Activated T-cell treated with anti-CD3 and anti-CD28 coated beads, Interleukin-2, amount 50 U/mL, for 4 hours (primary cell): ENCODE measurements around the gene TMEM151A. TPM values are rescaled to one million over a fixed set of nuclear protein-coding genes. Genes with fewer than 3 reads are reported as not detected.

Experiments used
- ATAC-seq, 2 donors: fragments of 200-7000 bp; cut with Tn5 transposase; one replicate each; pipeline ENCODE4 v1.10.0; 2021
- DNase-seq: peaks from one replicate; pipeline ENCODE4 v3.0.0-alpha.2; 2020
- H3K27me3 Mint-ChIP-seq: one replicate; pipeline ENCODE4 v1.8.0; 2021; ENCODE audit warnings: low read depth, mixed read lengths
- H3K36me3 Mint-ChIP-seq: one replicate; pipeline ENCODE4 v1.8.0; 2022; ENCODE audit warnings: mixed read lengths; ENCODE audit not compliant: insufficient read depth
- H3K4me1 Mint-ChIP-seq: one replicate; pipeline ENCODE4 v1.8.0; 2021; ENCODE audit warnings: low read depth, mixed read lengths
- H3K4me3 Mint-ChIP-seq: one replicate; pipeline ENCODE4 v1.8.0; 2021; ENCODE audit warnings: mild to moderate bottlenecking, moderate library complexity, mixed read lengths
- H3K9me3 Mint-ChIP-seq: one replicate; pipeline ENCODE4 v1.8.0; 2021; ENCODE audit warnings: mixed read lengths
- total RNA-seq, 3 donors: library from RNA; stranded (reverse); gene quantifications; one replicate each; pipeline ENCODE4 v1.2.1, GENCODE V29; 2021

Gene TMEM151A
- total RNA-seq, 3 donors from 2014 or later = 0.11 TPM; not detected in 2

GRCh38 chr11:66344550-66345315 lies 53.0 kb downstream of the TMEM151A start, which contains the start of gene BRMS1:
Gene BRMS1, minus strand, starts transcription at chr11:66345104. Its CDS starts 2,870 bp downstream, at chr11:66342234.
- H3K4me3 Mint-ChIP-seq = peak within 1 kb of the TSS; percentile 96
- no peaks in the 10 kb centered on the region for H3K9me3 Mint-ChIP-seq
- peak; percentile 94 for DNase-seq
- peaks cover 42% of the 10 kb centered on the region for H3K4me1 Mint-ChIP-seq
- no peaks in the 10 kb centered on the region for H3K27me3 Mint-ChIP-seq
- peak; percentile 73 to 75 for ATAC-seq
- H3K36me3 Mint-ChIP-seq = peaks cover 24% of the 10 kb centered on the region

GRCh38 chr11:66345316-66345649 lies 53.6 kb downstream of the TMEM151A start:
- no peak for DNase-seq
- H3K27me3 Mint-ChIP-seq = no peaks in the 10 kb centered on the region
- no peaks in the 10 kb centered on the region for H3K9me3 Mint-ChIP-seq
- H3K4me3 Mint-ChIP-seq = peak overlapping the region; percentile 96
- ATAC-seq = peak; percentile 5 to 6
- H3K4me1 Mint-ChIP-seq = peaks cover 42% of the 10 kb centered on the region
- H3K36me3 Mint-ChIP-seq = peaks cover 22% of the 10 kb centered on the region

Other genes with a start within 250 kb of the TMEM151A start
- not detected for gene GAL3ST3, start 242.7 kb upstream of the TMEM151A start, total RNA-seq
- gene SF3B2, start 239.5 kb upstream of the TMEM151A start, total RNA-seq = 100 to 1,000 TPM; 368 to 384 (median 376) TPM
- 10 to 100 TPM; 43.4 to 46.3 (median 44.8) TPM for gene PACS1, start 221.6 kb upstream of the TMEM151A start, total RNA-seq
- 10 to 100 TPM; 86.3 to 92.2 (median 89.2) TPM for gene KLC2, start 34.2 kb upstream of the TMEM151A start, total RNA-seq
- gene RAB1B, start 23.3 kb upstream of the TMEM151A start, total RNA-seq = 100 to 1,000 TPM; 118 to 125 (median 120) TPM
- 1 to 10 TPM; 1.4 to 1.8 (median 1.7) TPM for gene CNIH2, start 13.7 kb upstream of the TMEM151A start, total RNA-seq
- 100 to 1,000 TPM; 154 to 170 (median 159) TPM for gene YIF1A, start 2.8 kb upstream of the TMEM151A start, total RNA-seq
- gene CD248, start 25.1 kb downstream of the TMEM151A start, total RNA-seq = 1 to 10 TPM in 1 of 3 donors, under 1 TPM in 2; 0.65 to 1.5 (median 0.82) TPM
- gene RIN1, start 44.5 kb downstream of the TMEM151A start, total RNA-seq = 1 to 10 TPM; 1.4 to 2.2 (median 1.7) TPM
- gene BRMS1, start 53.2 kb downstream of the TMEM151A start, total RNA-seq = 100 to 1,000 TPM in 1 of 3 donors, 10 to 100 TPM in 2; 91.1 to 105 (median 94.9) TPM
- 10 to 100 TPM in 1 of 3 donors, 1 to 10 TPM in 2; 6.4 to 10.3 (median 8.0) TPM for gene B4GAT1, start 55.7 kb downstream of the TMEM151A start, total RNA-seq
- 10 to 100 TPM; 10.5 to 15.7 (median 11.4) TPM for gene SLC29A2, start 79.9 kb downstream of the TMEM151A start, total RNA-seq
- not detected for gene NPAS4, start 129.1 kb downstream of the TMEM151A start, total RNA-seq
- gene MRPL11, start 147.0 kb downstream of the TMEM151A start, total RNA-seq = 100 to 1,000 TPM; 124 to 141 (median 129) TPM
- 1 to 10 TPM; 4.9 to 8.5 (median 7.8) TPM for gene PELI3, start 175.0 kb downstream of the TMEM151A start, total RNA-seq
- 100 to 1,000 TPM; 123 to 142 (median 132) TPM for gene DPP3, start 188.5 kb downstream of the TMEM151A start, total RNA-seq
- 10 to 100 TPM; 13.1 to 13.8 (median 13.6) TPM for gene BBS1, start 218.7 kb downstream of the TMEM151A start, total RNA-seq